Memory B cell (primary cell): ENCODE data around the gene AKAP6.

ENCODE experiments used
- ATAC-seq: fragments of 150-1000 bp; cut with Tn5 transposase; 2 replicates; pipeline ENCODE4 v1.10.0; 2021; ENCODE audit warnings: low read depth, mild to moderate bottlenecking, moderate library complexity
- DNase-seq, 2 donors: peaks; one replicate each; pipeline ENCODE4 v3.0.0; 2022; ENCODE audit warnings: low spot score in 2 of 2
- H3K27ac Mint-ChIP-seq: one replicate; pipeline ENCODE4 v1.8.0; 2022; ENCODE audit warnings: mild to moderate bottlenecking, moderate library complexity, mixed read lengths
- H3K27me3 Mint-ChIP-seq: one replicate; pipeline ENCODE4 v1.8.0; 2022; ENCODE audit warnings: mixed read lengths
- H3K36me3 Mint-ChIP-seq: one replicate; pipeline ENCODE4 v1.8.0; 2022; ENCODE audit warnings: mild to moderate bottlenecking, mixed read lengths
- H3K4me1 Mint-ChIP-seq: one replicate; pipeline ENCODE4 v1.8.0; 2022; ENCODE audit warnings: mixed read lengths
- H3K4me3 Mint-ChIP-seq: one replicate; pipeline ENCODE4 v1.8.0; 2022; ENCODE audit warnings: mild to moderate bottlenecking, moderate library complexity, mixed read lengths
- H3K9me3 Mint-ChIP-seq: one replicate; pipeline ENCODE4 v1.8.0; 2022; ENCODE audit warnings: mixed read lengths

The AKAP6 gene

GRCh38 chr14:32667791-32668190, 338.7 kb downstream of the AKAP6 start:
- no peak overlapping the region for H3K27ac Mint-ChIP-seq
- no peaks in the 10 kb centered on the region for H3K4me1 Mint-ChIP-seq
- no peak overlapping the region for H3K4me3 Mint-ChIP-seq
- peaks cover 4% of the 10 kb centered on the region for H3K36me3 Mint-ChIP-seq
- peaks cover 6% of the 10 kb centered on the region for H3K9me3 Mint-ChIP-seq
- DNase-seq: no peak
- ATAC-seq: no peak
- no peaks in the 10 kb centered on the region for H3K27me3 Mint-ChIP-seq

DNA sequence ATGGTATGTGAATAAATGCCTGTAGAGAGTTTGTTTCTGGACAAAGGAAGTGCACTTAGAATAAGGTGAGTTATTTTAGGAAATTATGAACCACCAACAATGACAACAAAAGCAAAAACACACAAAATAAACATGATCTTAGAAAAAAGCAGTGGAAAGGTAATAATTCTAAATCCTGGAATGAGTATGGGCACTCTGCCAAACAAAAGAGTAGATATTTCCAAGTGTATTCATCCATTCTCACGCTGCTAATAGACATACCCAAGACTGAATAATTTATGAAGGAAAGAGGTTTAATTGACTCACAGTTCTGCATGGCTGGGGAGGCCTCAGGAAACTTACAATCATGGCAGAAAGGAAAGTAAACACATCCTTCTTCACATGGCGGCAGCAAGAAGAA, 340.3 kb downstream of the AKAP6 start:
- H3K27ac Mint-ChIP-seq: no peak overlapping the region
- H3K4me3 Mint-ChIP-seq: no peak overlapping the region
- H3K36me3 Mint-ChIP-seq: peaks cover 4% of the 10 kb centered on the region
- ATAC-seq (no peak), DNase-seq (no peak)
- H3K4me1 Mint-ChIP-seq: no peaks in the 10 kb centered on the region
- no peaks in the 10 kb centered on the region for H3K27me3 Mint-ChIP-seq
- peaks cover 9% of the 10 kb centered on the region for H3K9me3 Mint-ChIP-seq

GRCh38 chr14:32675433-32675832, 346.3 kb downstream of the AKAP6 start:
- H3K4me3 Mint-ChIP-seq: no peak overlapping the region
- ATAC-seq: no peak
- DNase-seq: no peak
- no peaks in the 10 kb centered on the region for H3K4me1 Mint-ChIP-seq
- H3K36me3 Mint-ChIP-seq: no peaks in the 10 kb centered on the region
- no peak overlapping the region for H3K27ac Mint-ChIP-seq
- H3K9me3 Mint-ChIP-seq: peaks cover 9% of the 10 kb centered on the region
- no peaks in the 10 kb centered on the region for H3K27me3 Mint-ChIP-seq

GRCh38 chr14:32677129-32677780, 348.2 kb downstream of the AKAP6 start:
- Mint-ChIP-seq H3K27ac (no peak overlapping the region), H3K4me1 (peaks cover 5% of the 10 kb centered on the region), H3K9me3 (peaks cover 3% of the 10 kb centered on the region), H3K4me3 (no peak overlapping the region), H3K27me3 (no peaks in the 10 kb centered on the region), H3K36me3 (no peaks in the 10 kb centered on the region)
- no peak for ATAC-seq
- DNase-seq: no peak

DNA sequence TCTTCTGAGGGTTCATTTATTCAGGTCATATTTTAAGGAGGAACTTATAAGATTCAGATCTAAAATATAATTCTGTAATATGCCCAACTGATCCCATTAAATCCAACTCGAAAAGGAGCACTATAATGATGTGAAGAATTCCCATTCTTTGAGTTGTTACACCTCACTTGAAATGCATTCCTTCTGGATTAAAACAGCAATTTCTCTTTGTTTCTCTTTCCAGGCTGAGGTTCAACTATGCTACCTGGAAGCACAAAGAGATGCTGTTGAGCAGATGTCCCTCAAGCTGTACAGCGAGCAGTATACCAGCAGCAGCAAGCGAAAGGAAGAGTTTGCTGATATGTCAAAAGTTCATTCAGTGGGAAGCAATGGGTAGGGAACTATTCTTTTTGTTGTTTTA, 349.0 kb downstream of the AKAP6 start:
- peaks cover 3% of the 10 kb centered on the region for H3K9me3 Mint-ChIP-seq
- DNase-seq: no peak
- no peak overlapping the region for H3K4me3 Mint-ChIP-seq
- no peak for ATAC-seq
- H3K27me3 Mint-ChIP-seq: no peaks in the 10 kb centered on the region
- no peaks in the 10 kb centered on the region for H3K36me3 Mint-ChIP-seq
- peaks cover 8% of the 10 kb centered on the region for H3K4me1 Mint-ChIP-seq
- no peak overlapping the region for H3K27ac Mint-ChIP-seq

GRCh38 chr14:32679927-32680612, 351.0 kb downstream of the AKAP6 start:
- Mint-ChIP-seq H3K27ac (no peak overlapping the region), H3K9me3 (no peaks in the 10 kb centered on the region), H3K4me3 (no peak overlapping the region), H3K4me1 (peaks cover 18% of the 10 kb centered on the region), H3K36me3 (no peaks in the 10 kb centered on the region), H3K27me3 (no peaks in the 10 kb centered on the region)
- ATAC-seq: no peak
- no peak for DNase-seq

DNA sequence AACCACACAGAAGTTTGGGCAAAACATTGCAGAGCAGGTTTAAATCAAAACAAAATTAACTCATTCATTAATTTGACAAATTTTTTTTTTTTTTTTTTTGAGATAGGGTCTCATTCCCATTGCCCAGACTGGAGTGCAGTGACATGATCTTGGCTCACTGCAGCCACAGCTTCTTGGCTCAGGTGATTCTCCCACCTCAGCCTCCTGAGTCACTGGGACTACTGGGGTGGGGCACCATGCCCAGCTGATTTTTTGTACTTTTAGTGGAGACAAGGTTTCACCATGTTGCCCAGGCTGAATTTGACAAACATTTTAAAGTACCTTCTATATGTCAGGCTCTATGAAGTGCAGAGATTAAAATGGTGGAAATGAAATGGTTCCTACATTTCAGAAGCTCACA, 352.5 kb downstream of the AKAP6 start:
- H3K27me3 Mint-ChIP-seq: no peaks in the 10 kb centered on the region
- H3K36me3 Mint-ChIP-seq: no peaks in the 10 kb centered on the region
- ATAC-seq (no peak), DNase-seq (no peak)
- H3K27ac Mint-ChIP-seq: peak overlapping the region; percentile 17
- no peaks in the 10 kb centered on the region for H3K9me3 Mint-ChIP-seq
- H3K4me1 Mint-ChIP-seq: peaks cover 18% of the 10 kb centered on the region
- H3K4me3 Mint-ChIP-seq: no peak overlapping the region

GRCh38 chr14:32682214-32682613, 353.1 kb downstream of the AKAP6 start:
- ATAC-seq: no peak
- no peak overlapping the region for H3K4me3 Mint-ChIP-seq
- DNase-seq: no peak
- peaks cover 18% of the 10 kb centered on the region for H3K4me1 Mint-ChIP-seq
- H3K27ac Mint-ChIP-seq: peak overlapping the region; percentile 17
- H3K36me3 Mint-ChIP-seq: no peaks in the 10 kb centered on the region
- H3K27me3 Mint-ChIP-seq: no peaks in the 10 kb centered on the region
- no peaks in the 10 kb centered on the region for H3K9me3 Mint-ChIP-seq

DNA sequence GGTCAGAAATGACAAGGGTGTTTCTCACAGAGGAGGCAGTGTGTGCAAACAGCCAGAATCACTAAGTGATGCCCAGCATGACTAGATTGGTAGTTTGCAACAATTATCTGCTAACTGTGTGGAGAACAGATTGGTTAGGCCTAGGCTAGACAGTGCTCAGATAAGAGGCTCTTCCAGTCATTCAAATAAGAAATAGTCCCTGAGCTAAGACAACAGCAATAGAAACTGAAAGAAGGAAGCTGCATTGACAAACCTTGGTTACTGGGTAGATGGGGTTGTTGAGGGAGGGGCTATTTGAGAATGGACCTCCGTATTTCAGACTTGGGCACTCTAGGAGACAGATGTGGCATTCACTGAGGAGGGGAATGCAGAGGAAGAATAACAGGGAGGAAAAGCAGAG, 354.6 kb downstream of the AKAP6 start:
- Mint-ChIP-seq H3K4me3 (peak overlapping the region; percentile 84), H3K9me3 (no peaks in the 10 kb centered on the region), H3K27me3 (no peaks in the 10 kb centered on the region), H3K4me1 (peaks cover 18% of the 10 kb centered on the region), H3K36me3 (no peaks in the 10 kb centered on the region), H3K27ac (peak overlapping the region; percentile 49)
- ATAC-seq (peak; percentile 83), DNase-seq (no peak)

DNA sequence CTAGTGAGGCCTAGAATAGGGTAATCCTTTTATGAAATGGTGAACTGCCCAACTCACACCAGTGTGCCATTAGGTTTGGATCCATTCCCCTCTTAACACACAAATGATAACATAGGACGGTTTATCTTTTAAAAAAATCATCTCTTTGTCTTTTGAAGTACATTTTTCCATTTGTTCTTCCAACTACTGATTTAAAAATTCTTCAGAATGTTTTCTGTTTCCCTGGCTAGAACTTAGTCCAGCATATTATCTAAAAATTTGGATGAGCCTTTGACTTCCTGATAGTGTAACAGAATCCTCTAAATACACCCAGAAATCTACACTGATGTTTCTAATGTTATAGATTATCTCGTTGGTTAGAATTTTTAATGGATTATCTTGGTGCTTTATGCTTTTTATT, 359.8 kb downstream of the AKAP6 start:
- no peaks in the 10 kb centered on the region for H3K9me3 Mint-ChIP-seq
- no peaks in the 10 kb centered on the region for H3K36me3 Mint-ChIP-seq
- peaks cover 1% of the 10 kb centered on the region for H3K4me1 Mint-ChIP-seq
- DNase-seq (no peak), ATAC-seq (no peak)
- no peak overlapping the region for H3K27ac Mint-ChIP-seq
- no peaks in the 10 kb centered on the region for H3K27me3 Mint-ChIP-seq
- no peak overlapping the region for H3K4me3 Mint-ChIP-seq

- Mint-ChIP-seq H3K4me3 (no peak overlapping the region), H3K27me3 (no peaks in the 10 kb centered on the region), H3K4me1 (peaks cover 3% of the 10 kb centered on the region), H3K36me3 (no peaks in the 10 kb centered on the region), H3K27ac (no peak overlapping the region), H3K9me3 (no peaks in the 10 kb centered on the region)
- ATAC-seq: no peak
- no peak for DNase-seq
These were observed 363.3 kb downstream of the AKAP6 start for GRCh38 chr14:32692441-32692840.

DNA sequence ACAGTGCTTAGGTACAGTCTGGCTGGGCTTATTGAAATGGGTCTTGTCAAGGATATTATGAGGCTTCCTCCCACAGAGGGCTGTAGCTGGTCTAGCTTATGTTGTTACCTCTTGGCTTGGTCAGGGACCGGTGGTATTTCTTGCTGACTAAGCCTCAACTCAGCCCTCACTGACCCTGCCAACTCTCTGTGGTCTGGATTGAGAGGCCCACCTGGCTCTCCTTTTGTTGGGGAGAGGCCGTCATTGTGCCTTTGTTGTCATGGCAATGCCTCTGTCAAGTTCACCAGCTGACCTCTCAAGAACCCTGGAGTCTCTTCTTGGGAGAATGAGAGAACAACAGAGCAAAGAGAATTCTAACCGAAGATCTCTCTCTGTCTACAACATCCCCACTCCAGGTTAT, 364.0 kb downstream of the AKAP6 start:
- ATAC-seq (no peak), DNase-seq (no peak)
- Mint-ChIP-seq H3K9me3 (no peaks in the 10 kb centered on the region), H3K4me3 (no peak overlapping the region), H3K27me3 (no peaks in the 10 kb centered on the region), H3K36me3 (no peaks in the 10 kb centered on the region), H3K4me1 (peaks cover 3% of the 10 kb centered on the region), H3K27ac (no peak overlapping the region)

DNA sequence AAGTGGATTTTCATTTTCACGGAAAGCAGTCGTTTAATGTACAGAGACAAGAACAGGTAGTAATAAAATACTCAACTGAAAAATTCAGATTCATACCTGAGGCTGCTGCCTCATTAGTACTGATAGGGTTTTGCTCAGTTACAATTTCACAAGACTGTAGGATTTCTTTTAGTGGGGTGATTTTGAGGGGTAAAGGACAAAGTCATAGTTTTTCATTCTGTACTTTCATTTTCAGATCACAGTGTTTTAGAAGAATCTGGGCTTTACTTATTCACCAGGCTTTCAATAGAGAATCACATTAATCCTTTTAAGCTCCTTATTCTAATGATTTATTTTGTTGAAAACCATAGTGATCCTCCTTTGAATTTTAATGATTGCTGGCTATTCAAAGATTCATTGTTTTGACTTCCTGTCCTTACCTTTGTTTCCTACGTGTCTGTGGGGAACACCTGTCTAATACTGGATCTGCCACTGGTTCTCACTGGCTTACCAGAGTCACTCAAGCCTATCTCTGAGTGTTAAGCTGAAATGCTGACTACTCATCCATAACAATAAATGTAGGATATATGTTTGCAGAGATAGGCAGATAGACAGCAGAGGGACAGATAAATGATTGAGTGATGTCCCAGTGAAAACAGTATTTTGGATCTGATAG, 365.8 kb downstream of the AKAP6 start:
- Mint-ChIP-seq H3K36me3 (no peaks in the 10 kb centered on the region), H3K9me3 (no peaks in the 10 kb centered on the region), H3K27ac (no peak overlapping the region), H3K4me1 (peaks cover 3% of the 10 kb centered on the region), H3K4me3 (no peak overlapping the region), H3K27me3 (no peaks in the 10 kb centered on the region)
- ATAC-seq (no peak), DNase-seq (no peak)

- DNase-seq (no peak), ATAC-seq (no peak)
- H3K4me3 Mint-ChIP-seq: no peak overlapping the region
- H3K36me3 Mint-ChIP-seq: no peaks in the 10 kb centered on the region
- no peak overlapping the region for H3K27ac Mint-ChIP-seq
- H3K9me3 Mint-ChIP-seq: no peaks in the 10 kb centered on the region
- H3K4me1 Mint-ChIP-seq: peaks cover 3% of the 10 kb centered on the region
- H3K27me3 Mint-ChIP-seq: no peaks in the 10 kb centered on the region
These were observed 367.4 kb downstream of the AKAP6 start for GRCh38 chr14:32696325-32697091.
